Glomerular endothelial cell (primary cell): ENCODE results near the gene GEMIN8. TPM values are rescaled to one million over a fixed set of nuclear protein-coding genes. Genes with fewer than 3 reads are reported as not detected.

Experiments used
- DNase-seq: peaks from one replicate; pipeline ENCODE4 v3.0.0-alpha.2; 2011; ENCODE audit warnings: low read depth, low spot score; ENCODE audit errors: extremely low read depth
- total RNA-seq: library from RNA; depleted of rRNA; stranded (reverse); fragments of >200 nt; gene quantifications from 2 replicates; pipeline ENCODE4 v1.2.3, GENCODE V29; 2015

Gene GEMIN8
- total RNA-seq, 1 donor from 2014 or later = 26.6 TPM

GRCh38 chrX:14017399-14017798 lies 12.3 kb downstream of the GEMIN8 start:
- DNase-seq = no peak

GRCh38 chrX:14015941-14016340 lies 13.8 kb downstream of the GEMIN8 start:
- DNase-seq = no peak

- no peak for DNase-seq
Measured at GRCh38 chrX:14015294-14015693, 14.4 kb downstream of the GEMIN8 start.

GRCh38 chrX:14014526-14014925 lies 15.2 kb downstream of the GEMIN8 start:
- no peak for DNase-seq

- no peak for DNase-seq
Measured at GRCh38 chrX:14013054-14013453, 16.6 kb downstream of the GEMIN8 start.

GRCh38 chrX:14010566-14010965 lies 19.1 kb downstream of the GEMIN8 start:
- no peak for DNase-seq

GRCh38 chrX:14006540-14006939 lies 23.2 kb downstream of the GEMIN8 start:
- no peak for DNase-seq

GRCh38 chrX:14003876-14004425 lies 25.7 kb downstream of the GEMIN8 start:
- DNase-seq = no peak

GRCh38 chrX:14003028-14003427 lies 26.7 kb downstream of the GEMIN8 start:
- DNase-seq = no peak

- DNase-seq = no peak
Measured at GRCh38 chrX:13996650-13997049, 33.0 kb downstream of the GEMIN8 start.

GRCh38 chrX:13994536-13995080 lies 35.1 kb downstream of the GEMIN8 start:
- no peak for DNase-seq

- DNase-seq = no peak
Measured at GRCh38 chrX:13994104-13994503, 35.6 kb downstream of the GEMIN8 start.

- DNase-seq = no peak
Measured at GRCh38 chrX:13990126-13990800, 39.4 kb downstream of the GEMIN8 start.

GRCh38 chrX:13985697-13986435 lies 43.8 kb downstream of the GEMIN8 start:
- DNase-seq = no peak

GRCh38 chrX:13983734-13984133 lies 46.0 kb downstream of the GEMIN8 start:
- no peak for DNase-seq

GRCh38 chrX:13968198-13968597 lies 61.5 kb downstream of the GEMIN8 start:
- DNase-seq = no peak

- DNase-seq = no peak
Measured at GRCh38 chrX:13967636-13968035, 62.1 kb downstream of the GEMIN8 start.

- DNase-seq = no peak
Measured at GRCh38 chrX:13966793-13967125, 62.9 kb downstream of the GEMIN8 start.

- no peak for DNase-seq
Measured at GRCh38 chrX:13966071-13966792, 63.5 kb downstream of the GEMIN8 start.

GRCh38 chrX:13965531-13965930 lies 64.2 kb downstream of the GEMIN8 start:
- DNase-seq = no peak

GRCh38 chrX:13956998-13957397 lies 72.7 kb downstream of the GEMIN8 start:
- no peak for DNase-seq
